Activated CD4-positive, alpha-beta T cell treated with anti-CD3 and anti-CD28 coated beads, Interleukin-2, amount 50 U/mL, for 1 hour (primary cell): ENCODE results near the gene GMPPB.
"Not testable (repeated sequence)": the region's sequence is repeated elsewhere in the genome, so short reads cannot be mapped to it uniquely, and the experiment has no call there.

ENCODE experiments used
- DNase-seq: peaks from one replicate; pipeline ENCODE4 v3.0.0-alpha.2; 2020

Gene GMPPB

GRCh38 chr3:49712631-49713317, 11.0 kb downstream of the GMPPB start:
- no peak for DNase-seq

- DNase-seq, result no peak
Observed at GRCh38 chr3:49712166-49712565, 11.6 kb downstream of the GMPPB start.

GRCh38 chr3:49711489-49711888, 12.3 kb downstream of the GMPPB start:
- no peak for DNase-seq

- DNase-seq, result no peak
Observed at GRCh38 chr3:49709852-49710251, 13.9 kb downstream of the GMPPB start.

- DNase-seq, result no peak
Observed at GRCh38 chr3:49707113-49707480, 16.7 kb downstream of the GMPPB start.

GRCh38 chr3:49706456-49707112, 17.2 kb downstream of the GMPPB start:
- no peak for DNase-seq

GRCh38 chr3:49705390-49705960, 18.3 kb downstream of the GMPPB start:
- DNase-seq, result no peak

GRCh38 chr3:49704629-49705028, 19.1 kb downstream of the GMPPB start:
- no peak for DNase-seq

GRCh38 chr3:49703956-49704355, 19.8 kb downstream of the GMPPB start:
- DNase-seq, result no peak

- DNase-seq, result peak; percentile 66
Observed at GRCh38 chr3:49703443-49703927, 20.3 kb downstream of the GMPPB start.

GRCh38 chr3:49702672-49703071, 21.1 kb downstream of the GMPPB start:
- no peak for DNase-seq

- DNase-seq, result no peak
Observed at GRCh38 chr3:49701388-49702077, 22.2 kb downstream of the GMPPB start.

GRCh38 chr3:49700453-49701128, 23.2 kb downstream of the GMPPB start:
- no peak for DNase-seq

GRCh38 chr3:49700014-49700413, 23.7 kb downstream of the GMPPB start:
- no peak for DNase-seq

GRCh38 chr3:49699281-49699979, 24.3 kb downstream of the GMPPB start:
- no peak for DNase-seq

GRCh38 chr3:49695350-49696015, 28.3 kb downstream of the GMPPB start:
- not testable (repeated sequence) for DNase-seq

- not testable (repeated sequence) for DNase-seq
Observed at GRCh38 chr3:49694409-49695070, 29.2 kb downstream of the GMPPB start.

GRCh38 chr3:49691481-49691880, 32.3 kb downstream of the GMPPB start:
- DNase-seq, result not testable (repeated sequence)

GRCh38 chr3:49690856-49691255, 32.9 kb downstream of the GMPPB start:
- DNase-seq, result not testable (repeated sequence)

GRCh38 chr3:49689908-49690624, 33.7 kb downstream of the GMPPB start:
- DNase-seq, result not testable (repeated sequence)
